GM19043 (cell line): Measurements from ENCODE around the gene NR3C2.
"Not testable (repeated sequence)": the region's sequence is repeated elsewhere in the genome, so short reads cannot be mapped to it uniquely, and the experiment has no call there.

Experiments
- ATAC-seq: cut with Tn5 transposase; IDR thresholded peaks from one replicate; pipeline ENCODE4 v1.9.1; 2021; ENCODE audit warnings: low read depth; ENCODE audit not compliant: unreplicated experiment

The NR3C2 gene

GRCh38 chr4:148323316-148323715 lies 118.9 kb downstream of the NR3C2 start:
- not testable (repeated sequence) for ATAC-seq

DNA sequence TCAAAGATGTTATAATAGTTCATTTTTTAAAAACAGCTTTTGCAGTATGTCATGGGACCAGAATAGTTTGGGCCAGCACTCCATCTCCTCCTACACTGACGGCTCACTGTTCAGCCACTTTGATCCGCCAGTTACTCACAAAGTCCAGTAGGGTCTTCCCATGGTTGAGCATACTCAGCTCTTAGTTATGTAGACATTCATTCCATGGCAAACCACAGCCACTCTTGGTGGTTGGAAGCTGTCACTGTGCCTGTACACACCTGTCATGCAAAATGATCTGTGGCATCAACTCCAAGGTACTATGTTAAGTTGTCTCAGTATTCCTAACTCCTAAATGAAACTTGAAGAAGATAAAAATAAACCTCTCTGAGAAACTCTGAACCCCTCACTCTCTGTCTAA lies 127.2 kb downstream of the NR3C2 start:
- ATAC-seq: no peak

GRCh38 chr4:148312956-148313490 lies 129.2 kb downstream of the NR3C2 start:
- no peak for ATAC-seq

- no peak for ATAC-seq
Measured at GRCh38 chr4:148311526-148311925, 130.7 kb downstream of the NR3C2 start.

DNA sequence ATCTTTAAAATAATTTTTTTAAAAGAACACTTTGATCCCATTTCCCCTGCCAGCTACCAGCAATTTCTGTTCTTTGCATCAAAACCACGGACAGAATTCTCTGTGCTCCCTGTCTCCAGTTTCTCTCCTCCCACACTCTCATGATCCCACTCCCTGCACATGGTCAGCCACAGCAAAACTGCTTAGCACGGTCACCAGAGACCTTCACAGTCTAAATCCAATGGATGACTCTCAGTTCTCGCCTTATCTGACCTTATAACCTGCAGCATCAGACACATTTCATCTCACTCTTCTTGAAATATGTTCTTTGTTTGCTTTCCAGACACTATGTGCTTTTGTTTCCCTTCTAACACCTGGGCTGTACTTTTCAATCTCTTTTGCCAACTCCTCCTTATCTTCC lies 131.5 kb downstream of the NR3C2 start:
- no peak for ATAC-seq

- ATAC-seq: no peak
Measured at GRCh38 chr4:148305751-148306150, 136.5 kb downstream of the NR3C2 start.

DNA sequence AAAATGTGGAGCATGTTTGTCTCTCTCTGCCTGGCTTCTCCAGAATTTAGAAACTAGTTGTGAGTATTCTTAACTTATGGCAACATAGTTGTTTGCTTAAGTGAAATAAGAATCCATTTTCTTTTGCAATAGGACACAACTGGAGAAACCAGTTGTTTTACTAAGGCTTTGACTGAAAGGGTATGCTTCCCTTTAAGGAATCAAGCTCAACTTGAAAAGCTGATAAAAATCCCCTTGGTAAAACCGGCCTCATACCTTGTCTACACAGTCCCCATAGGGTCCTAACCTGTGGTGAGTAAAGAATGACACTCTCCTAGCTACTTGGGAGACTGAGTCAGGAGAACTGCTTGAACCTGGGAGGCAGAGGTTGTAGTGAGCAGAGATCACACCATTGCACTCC lies 139.8 kb downstream of the NR3C2 start:
- no peak for ATAC-seq

DNA sequence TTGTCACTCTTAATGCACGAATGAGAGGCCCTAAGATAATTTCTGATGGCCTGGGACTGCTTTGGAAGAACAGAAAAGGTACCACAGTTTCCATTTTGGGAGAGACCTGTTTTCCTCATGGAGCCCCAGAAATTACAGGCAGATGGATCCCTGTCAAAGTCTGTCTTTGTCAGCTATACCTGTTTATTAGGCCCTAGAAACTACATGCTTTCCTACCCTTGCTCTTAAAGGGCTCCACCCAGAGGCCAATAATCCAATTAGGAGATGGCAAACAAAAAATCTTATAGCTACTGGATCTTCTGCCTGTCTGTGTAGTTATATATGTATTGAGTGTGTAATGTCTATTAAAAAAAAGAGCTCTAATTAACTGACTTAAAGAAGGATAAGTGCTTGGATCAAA lies 141.3 kb downstream of the NR3C2 start:
- no peak for ATAC-seq

DNA sequence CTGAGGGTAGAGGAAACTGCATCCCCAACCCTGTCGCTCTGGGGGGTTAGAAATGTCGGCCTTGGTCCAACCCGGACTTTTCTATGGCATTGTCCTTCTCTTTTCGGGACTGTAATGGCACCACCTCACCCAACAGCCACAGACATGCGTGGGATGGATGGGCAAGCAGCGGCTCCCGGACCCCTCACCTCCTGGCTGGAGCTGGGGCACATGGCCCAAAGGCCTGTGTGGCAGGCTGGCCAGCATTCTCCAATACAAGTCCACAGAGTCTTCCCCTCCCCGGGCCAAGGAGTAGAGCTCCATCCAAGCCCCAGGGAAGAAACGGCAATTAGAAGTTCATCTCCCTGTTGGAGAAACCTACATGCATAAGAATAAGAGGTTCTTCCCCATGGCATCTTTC lies 142.9 kb downstream of the NR3C2 start:
- ATAC-seq: no peak

DNA sequence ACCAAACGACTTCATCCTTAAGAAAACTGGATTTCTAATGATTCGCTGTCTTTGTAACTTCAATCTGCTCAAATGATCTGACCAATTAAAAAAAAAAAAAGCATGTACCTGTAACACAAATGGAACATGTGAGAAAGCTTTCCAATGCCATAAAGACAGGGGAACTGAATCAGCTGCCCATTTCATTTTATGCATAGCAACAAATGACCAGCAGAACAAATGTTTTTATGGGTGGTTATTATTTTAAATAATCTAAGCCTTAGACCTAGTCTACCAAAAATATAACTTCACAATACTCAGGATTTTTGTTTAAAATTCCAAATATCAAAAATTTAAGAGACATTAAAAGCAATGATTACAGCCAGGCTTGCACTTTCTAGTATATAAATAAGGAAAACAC lies 145.7 kb downstream of the NR3C2 start:
- ATAC-seq: no peak

DNA sequence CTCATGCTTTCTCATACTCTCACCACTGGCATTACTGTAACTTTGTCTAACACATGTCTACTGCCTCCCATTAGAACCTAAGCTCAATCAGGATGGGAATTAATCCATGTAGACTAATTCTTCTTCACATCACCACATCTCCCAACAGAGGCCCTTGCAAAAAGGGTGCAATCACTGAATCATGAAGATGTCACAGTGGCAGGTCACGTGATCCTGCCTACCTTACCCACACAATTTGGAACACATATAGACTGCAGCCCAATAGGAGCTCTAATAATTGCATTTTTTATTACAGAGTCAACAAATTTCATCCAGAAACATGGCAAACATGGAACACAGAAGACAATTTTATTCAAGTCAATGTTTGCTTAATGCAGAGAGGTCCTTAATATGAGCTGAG lies 146.6 kb downstream of the NR3C2 start:
- ATAC-seq: no peak

DNA sequence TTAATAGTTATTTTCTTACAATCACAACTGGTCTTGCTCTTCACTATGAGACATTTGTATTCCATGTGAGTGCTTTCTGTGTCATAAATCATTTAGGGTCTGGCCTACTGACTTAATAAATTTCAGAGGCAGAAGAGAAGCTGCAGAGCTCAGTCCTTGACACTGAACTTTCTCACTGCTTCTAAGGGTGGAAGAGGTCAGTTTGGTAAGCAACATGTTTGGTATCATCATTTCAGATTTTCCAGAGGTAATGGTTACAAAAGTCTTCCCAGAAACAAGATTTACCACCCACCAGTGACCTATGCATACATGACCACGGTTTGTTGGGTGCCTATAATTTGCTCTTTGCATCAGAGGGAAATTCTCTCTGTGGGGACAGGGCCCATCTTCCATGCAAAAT lies 148.6 kb downstream of the NR3C2 start:
- no peak for ATAC-seq

DNA sequence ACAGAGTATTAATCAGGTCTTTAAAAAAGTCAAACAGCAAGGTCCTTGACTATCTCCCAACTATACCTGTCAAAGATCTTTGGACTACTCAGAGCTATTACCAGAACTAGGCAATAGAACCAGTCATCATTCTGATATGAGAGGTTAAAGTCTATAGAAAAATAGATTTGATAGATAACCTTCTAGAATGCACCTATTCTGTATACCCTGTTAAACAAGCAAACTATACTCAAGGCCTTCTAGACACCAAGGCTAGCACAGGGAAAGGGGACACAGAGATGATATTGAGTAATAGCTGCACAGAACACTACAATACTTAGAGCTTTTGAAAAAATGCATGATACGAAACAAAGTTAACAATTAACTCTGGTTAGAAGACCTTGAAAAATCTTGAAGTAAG lies 149.5 kb downstream of the NR3C2 start:
- ATAC-seq: no peak

GRCh38 chr4:148289740-148290139 lies 152.5 kb downstream of the NR3C2 start:
- ATAC-seq: no peak

DNA sequence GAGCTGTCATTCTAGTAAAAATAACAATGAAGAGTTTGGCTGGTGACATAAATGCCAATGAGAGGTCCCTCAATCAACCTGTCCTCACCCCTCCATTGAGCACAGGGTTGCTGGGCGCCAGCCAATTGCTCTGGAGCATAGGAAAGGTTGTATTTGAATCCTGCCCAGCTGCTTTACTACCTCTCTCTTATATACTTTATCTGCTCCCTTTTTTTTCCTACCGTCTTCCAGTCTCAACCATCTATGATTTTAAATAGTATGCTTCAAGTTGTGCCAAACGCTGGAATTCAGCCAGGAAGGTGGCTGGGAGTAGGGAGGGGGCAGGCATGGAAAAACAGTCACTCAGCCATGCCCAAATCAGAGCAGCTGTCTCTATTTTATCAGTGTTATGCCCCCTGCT lies 153.8 kb downstream of the NR3C2 start:
- no peak for ATAC-seq

DNA sequence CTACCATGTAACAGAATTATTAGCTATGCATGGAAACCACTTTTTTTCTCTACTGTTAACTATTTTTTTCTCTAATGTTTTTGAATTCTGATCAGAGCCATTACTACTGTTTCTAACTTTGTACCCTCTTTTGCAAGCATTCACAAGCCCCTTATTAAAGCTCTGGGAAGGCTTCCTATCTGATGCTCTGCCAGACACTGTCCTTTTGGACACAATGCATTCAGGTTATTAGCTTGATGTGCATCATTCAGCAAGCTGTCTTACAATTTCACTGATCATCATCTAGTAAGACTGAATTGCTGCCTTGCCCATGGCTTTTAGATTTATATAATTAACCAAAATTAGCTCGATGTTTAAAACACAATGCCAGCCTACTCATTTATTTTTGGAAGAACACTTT lies 155.1 kb downstream of the NR3C2 start:
- ATAC-seq: no peak

DNA sequence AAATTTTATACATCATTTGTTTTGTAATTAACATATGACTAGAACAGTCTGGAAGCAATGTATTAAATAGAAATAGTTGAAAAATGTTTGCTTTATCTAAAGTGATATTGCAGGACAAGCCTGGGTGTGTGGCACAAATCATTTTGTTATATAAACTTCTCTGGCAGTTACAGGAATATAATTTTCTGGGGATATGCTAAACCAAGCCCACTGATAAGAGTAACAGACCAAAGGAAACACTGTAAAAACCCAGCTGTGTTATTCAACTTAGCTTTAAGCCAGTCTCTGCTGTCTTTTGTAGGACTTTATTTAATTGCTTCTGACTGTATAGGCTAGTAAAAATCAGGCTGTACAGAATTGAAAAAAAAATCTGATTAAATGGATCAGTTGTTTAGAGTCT lies 156.2 kb downstream of the NR3C2 start:
- no peak for ATAC-seq

- no peak for ATAC-seq
Measured at GRCh38 chr4:148283665-148284064, 158.5 kb downstream of the NR3C2 start.

DNA sequence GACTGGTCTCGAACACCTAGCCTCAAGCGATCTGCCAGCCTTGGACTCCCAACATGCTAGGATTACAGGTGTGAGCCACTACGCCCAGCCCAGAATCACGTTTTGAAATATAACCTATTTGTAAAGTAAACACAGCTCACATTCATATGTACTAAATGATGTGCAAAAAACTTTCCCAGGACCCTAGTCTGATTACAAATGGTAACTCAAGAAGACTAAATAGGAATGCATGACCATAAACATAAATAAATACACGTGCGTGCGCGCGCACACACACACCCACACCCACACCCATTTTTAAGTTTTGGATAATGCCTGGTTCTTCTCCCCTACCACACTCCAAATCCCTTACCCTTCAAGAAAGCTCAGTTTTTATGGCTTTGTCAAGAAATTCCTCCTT lies 163.9 kb downstream of the NR3C2 start:
- ATAC-seq: no peak

DNA sequence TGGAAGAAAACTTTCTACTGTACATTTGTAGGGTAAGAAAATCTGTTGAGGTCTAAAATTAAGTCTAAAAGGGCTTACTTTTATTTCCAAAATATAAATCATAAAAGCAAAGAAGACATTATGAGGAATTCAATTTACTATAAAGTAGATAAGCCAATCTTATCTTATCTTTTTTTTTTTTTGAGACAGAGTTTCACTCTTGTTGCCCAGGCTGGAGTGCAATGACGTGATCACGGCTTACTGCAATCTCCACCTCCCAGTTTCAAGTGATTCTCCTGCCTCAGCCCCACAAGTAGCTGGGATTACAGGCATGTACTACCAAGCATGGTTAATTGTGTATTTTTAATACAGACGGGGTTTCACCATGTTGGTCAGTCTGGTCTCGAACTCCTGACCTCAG lies 166.9 kb downstream of the NR3C2 start:
- no peak for ATAC-seq

DNA sequence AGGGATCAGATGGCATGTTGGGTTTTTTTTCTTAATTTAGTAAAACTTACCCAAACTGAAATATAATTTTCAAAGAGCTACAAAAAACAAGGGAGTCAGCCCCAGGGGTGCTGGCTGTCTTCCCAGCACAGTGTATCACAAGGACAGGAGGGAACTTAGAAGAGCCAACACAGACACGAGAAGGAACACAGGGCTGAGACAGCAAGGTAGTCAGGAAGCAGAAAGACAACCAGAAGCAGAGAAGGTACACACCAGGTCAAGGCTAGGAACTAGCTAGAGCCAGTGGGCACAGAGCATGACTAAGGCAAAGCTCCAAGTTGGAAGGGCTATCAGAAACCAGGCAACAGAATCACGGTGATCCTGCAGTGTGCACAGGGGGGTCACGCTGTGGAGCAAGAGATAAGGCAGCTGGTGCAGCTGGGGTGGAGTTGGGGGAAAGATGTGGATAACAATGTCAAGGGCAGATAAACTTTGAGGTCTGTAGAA lies 168.7 kb downstream of the NR3C2 start:
- no peak for ATAC-seq

- no peak for ATAC-seq
Measured at GRCh38 chr4:148271166-148271565, 171.0 kb downstream of the NR3C2 start.

- no peak for ATAC-seq
Measured at GRCh38 chr4:148270630-148271029, 171.6 kb downstream of the NR3C2 start.
